Measurements from ENCODE around the gene EDEM2. TPM values are rescaled to one million over a fixed set of nuclear protein-coding genes. Genes with fewer than 3 reads are reported as not detected.
A peak's percentile ranks its signal among the peaks of the same experiment; 100 is the strongest.
"Not testable (repeated sequence)": the region's sequence is repeated elsewhere in the genome, so short reads cannot be mapped to it uniquely, and the experiment has no call there.

EDEM2 gene
- total RNA-seq, 1 experiment from 2014 or later = 22.7 TPM

DNA sequence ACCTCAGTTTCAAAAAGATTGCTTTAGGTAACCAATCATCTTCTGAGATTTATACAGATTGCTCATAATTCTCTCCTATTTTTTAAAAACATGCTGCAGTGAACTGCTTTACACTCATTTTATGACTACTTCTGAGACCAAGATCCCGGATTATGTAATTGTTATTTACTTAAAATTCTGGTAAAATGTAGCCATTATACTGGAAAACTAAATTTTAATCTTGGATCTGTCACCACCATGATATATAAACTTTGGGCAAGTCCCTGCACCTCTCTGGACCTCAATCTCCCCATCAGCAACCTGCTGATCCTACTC is 24.3 kb upstream of the EDEM2 start:
- no peak for DNase-seq (ENCODE audit: low read depth)

- DNase-seq (ENCODE audit: low read depth) = not testable (repeated sequence)
Observed at GRCh38 chr20:35168701-35169409, 21.7 kb upstream of the EDEM2 start.

GRCh38 chr20:35167787-35168186 is 20.7 kb upstream of the EDEM2 start:
- DNase-seq (ENCODE audit: low read depth) = no peak

DNA sequence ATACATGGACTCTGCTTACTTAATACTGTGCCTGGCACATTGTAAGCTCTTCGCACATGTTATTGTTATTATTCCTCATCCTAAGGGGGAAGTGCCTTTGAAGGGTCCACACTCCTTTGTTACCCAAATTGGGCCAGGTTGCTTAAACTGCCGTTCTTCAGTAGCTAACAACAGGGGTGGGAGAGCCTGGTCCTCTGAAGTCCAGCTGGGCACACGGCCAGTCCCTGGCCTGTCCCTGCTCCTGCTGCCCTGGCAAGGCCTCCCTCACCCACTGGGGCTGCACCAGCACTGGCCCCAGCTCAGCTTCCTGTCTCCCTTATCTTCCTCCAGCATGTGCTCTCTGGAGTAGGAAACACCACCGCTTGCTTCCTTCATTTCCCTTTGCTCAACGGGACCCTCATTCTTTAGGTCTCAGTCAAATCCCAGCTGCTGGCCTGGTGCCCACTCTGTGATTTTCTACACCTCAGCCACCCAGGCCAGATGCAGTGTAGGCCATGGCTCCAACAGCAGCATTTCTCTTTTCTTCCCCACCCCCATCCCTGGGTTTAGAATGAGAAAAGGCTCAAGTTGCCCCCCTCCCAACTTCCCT is 19.2 kb upstream of the EDEM2 start:
- no peak for DNase-seq (ENCODE audit: low read depth)

- DNase-seq (ENCODE audit: low read depth) = no peak
Observed at GRCh38 chr20:35165221-35166185, 18.4 kb upstream of the EDEM2 start.

- DNase-seq (ENCODE audit: low read depth) = not testable (repeated sequence)
Observed at GRCh38 chr20:35164531-35164930, 17.4 kb upstream of the EDEM2 start.

GRCh38 chr20:35160341-35160740 is 13.2 kb upstream of the EDEM2 start:
- DNase-seq (ENCODE audit: low read depth) = not testable (repeated sequence)

- DNase-seq (ENCODE audit: low read depth) = no peak
Observed at GRCh38 chr20:35156978-35157377, 9.8 kb upstream of the EDEM2 start.

- DNase-seq (ENCODE audit: low read depth) = no peak
Observed at GRCh38 chr20:35155936-35156335, 8.8 kb upstream of the EDEM2 start.

DNA sequence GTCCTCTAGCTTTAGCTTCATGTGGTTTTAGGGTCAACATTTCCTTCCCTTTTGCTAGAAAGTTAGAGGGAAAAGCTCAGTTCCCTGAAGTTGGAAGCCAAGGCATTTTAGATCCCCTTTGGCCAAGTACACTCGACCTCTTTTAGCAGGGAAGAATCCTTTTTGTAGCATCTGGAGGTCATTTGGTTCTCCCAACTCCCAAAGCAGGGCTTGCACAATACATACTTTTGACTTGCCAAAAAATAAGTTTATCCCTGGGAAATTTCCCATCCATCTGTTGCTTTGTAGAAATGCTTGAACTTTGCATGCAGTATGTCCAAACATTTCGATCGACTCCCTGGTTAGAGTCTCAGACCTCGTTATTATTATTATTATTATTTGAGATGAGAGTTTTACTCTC is 4.6 kb upstream of the EDEM2 start:
- no peak for DNase-seq (ENCODE audit: low read depth)

DNA sequence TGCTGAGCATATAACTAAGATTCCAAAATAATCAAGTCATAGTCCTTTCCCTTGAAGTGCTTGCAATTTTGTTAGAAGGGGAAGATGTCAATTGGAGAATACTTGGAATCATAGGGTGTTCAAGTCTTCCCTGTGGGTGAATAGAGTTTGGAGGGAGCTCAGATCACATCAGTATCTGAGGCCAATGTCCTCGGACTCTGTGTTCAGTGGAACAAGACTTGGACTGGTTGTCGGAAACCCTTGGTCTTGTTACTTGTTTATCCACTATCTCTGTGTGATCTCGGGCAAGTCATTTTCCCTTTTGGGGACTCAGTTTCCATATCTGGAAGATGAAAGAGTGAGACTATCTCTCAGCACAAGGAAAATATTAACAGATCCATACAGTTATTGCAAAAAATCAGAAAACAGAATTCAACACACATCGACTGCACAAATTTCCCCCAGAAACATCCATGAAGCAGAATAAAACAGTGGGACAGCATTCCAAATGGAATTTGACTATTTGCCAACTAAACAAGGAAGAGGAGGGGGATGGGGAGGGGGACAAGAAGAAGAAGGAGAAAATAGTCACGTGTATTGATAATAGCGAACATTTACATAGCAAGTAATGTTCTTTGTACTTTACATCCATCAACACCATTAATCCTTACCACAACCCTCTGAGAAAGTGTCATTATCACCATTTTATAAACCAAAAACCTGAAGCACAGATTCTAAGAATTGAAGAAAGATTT is 3.9 kb upstream of the EDEM2 start:
- DNase-seq (ENCODE audit: low read depth) = no peak

DNA sequence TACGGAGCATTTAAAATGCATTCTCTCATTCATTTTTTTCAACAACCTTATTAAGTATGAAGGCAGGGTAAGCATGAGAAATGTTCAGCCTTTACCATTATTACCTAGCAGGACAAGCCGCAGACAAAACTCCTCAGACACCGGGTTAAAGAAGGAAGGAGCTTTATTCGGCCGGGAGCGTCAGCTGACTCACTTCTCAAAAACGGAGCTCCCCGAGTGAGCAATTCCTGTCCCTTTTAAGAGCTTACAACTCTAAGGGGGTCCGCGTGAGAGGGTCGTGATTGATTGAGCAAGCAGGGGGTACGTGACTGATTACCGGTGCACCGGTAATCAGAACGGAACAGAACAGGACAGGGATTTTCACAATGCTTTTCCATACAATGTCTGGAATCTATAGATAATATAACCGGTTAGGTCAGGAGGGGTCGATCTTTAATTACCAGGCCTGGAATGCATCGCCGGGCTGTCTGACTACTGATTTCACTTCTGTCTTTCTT is 487 bp upstream of the EDEM2 start:
- peak; percentile 49 for DNase-seq (ENCODE audit: low read depth)

DNA sequence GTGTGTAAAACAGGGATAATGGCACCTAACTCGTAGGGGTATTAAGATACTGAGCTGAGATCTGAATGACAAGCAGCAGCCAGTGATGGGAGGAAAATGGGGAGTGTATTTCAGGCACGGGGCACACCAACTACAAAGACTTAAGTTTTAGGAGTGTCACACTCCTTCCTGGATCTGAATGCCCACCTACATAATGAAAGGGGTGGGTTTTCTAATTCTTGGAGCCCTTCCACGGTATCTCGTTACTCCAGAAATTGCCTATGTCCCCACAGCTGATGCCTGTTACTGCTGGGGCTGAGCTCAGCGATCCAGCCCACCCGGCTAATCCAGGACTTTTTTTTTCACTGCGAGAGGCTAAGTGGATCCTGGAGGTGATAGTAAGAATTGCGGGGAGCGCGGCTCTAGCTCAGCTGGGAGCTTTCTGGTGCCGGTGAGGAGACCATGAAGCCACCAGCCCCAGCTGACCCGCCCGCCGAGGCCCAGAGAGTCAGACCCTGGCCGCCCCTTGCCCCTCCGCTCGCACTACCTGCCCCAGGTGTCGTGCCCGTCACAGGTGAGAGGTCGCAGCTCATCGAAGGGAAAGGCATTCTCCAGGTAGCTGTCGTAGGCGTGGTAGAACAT is 727 bp downstream of the EDEM2 start:
- DNase-seq (ENCODE audit: low read depth) = peak; percentile 23

DNA sequence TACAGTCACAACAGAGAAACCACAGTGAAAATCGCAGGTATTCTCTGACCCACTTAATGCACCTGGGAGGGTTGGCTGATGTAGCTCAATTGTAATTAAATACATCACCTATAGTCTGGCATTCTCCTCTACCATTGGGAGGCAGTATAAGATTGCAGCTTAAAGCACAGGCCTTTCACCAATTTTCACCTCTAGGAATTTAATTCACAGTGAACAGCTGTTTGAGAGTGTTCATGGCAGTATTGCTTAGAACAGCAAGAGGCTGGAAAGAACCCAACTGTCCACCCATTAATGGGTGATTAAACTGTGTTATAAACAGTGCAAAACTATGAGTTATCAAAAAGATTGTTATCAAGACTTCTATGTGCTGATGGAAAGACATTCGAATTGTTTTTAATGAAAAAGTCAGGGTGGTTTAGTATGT is 2.0 kb downstream of the EDEM2 start:
- peak; percentile 16 for DNase-seq (ENCODE audit: low read depth)

DNA sequence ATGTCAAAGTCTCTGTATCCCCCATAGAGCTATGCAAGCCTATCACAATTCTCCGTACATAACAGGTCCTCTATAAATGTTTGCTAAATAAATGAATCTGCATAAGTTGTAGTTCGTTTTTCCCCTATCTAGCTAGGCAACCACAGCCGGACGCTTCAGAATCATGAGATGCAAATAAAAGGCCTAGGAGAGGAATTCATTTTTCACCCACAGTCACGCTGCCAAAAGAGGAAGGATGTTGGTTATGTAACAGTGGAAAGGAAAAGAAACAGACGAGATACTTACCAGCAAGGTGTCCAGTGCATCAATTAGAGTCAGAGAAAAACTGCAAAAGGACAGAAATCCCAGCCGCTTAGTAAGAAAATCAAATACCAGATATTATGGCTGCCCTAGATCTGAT is 2.4 kb downstream of the EDEM2 start:
- no peak for DNase-seq (ENCODE audit: low read depth)

DNA sequence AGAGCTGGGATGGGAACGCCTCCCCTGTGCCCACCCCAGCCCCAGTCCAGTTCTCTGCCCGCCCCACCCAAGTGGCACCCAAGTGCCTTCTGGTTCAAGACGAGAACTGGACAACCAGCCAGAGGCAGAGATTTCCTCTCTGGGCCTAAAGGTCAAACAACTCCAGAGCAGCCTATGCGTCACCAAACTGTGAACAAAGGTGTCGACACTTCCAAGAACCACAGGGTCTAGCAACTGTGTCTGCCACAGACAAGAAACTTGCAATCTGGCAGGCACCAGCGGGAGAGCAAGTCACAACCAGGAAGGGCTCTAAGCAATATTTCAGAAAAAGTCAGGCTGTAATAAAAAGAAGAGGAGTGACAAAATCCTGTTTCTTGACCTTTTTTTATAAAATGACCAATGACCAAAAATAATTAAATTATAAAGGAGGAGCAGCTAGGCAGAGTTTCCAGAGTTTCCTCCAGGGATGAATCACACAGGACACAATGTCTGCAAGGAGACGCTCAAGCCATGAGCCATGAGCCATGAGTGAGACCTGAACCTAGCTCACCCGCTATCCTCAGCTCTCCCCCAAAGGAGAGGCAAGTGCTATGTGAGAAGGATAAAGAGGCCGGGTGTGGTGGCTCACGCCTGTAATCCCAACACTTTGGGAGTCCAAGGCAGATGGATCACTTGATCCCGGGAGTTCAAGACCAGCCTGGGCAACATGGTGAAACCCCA is 11.1 kb downstream of the EDEM2 start:
- peak; percentile 27 for DNase-seq (ENCODE audit: low read depth)

DNA sequence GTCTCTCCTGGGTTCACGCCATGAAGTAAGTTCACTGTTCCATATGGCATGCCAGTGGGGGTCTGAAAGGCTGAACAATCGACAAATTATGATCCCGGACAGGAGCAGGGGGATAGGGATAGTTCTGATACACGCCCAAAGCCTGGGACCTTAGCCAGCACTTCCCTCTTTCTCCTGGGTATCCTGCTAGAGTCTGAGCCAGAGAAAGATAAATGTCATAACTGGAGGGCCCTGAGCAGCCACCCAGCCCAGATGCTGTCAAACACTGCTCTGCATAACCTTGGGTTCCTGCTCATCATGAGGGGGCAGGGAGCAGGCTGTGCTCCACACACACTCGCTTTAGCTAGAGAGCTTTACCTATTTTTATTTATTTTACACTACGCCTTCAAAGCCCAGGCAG is 12.3 kb downstream of the EDEM2 start:
- DNase-seq (ENCODE audit: low read depth) = no peak

DNA sequence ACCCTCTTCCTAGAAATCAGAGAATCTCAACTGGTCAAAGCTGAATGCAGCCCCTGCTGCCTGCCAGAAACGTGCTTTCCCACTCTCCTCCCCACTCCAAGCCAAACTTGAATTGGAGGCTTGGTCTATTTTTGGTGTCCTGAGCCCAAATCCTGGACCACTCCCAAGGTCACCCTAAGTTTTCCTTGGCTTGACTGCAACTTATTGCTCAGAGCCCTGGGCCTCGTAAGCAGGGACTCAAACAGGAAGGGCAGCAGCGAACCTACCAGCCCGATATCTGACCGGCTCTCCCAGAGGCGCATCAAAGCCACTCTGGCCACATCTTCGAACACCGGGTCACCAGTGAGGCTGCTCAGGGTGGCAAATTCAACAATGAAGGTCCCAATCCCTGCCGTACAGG is 12.7 kb downstream of the EDEM2 start:
- no peak for DNase-seq (ENCODE audit: low read depth)

- no peak for DNase-seq (ENCODE audit: low read depth)
Observed at GRCh38 chr20:35133735-35134134, 13.4 kb downstream of the EDEM2 start.

DNA sequence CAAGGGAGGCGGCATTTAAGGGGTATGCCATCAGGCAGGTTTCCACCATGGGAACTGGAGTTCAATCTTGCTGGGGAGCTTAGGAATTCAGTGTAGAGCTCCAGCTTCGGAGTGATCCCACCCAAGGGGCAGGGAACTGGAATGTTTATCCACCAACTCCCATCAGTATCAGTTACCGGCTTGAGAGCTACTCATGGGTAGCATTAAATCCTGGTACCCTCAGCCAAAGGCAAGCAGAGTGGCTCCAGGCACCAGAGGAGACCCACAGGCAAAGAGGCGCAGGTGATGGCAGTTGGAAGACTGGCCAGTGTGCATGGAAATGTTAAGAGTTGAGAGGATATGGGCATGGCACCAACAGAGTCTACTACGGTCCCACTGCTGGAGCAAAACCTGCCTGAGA is 14.1 kb downstream of the EDEM2 start:
- no peak for DNase-seq (ENCODE audit: low read depth)

GRCh38 chr20:35131934-35132333 is 15.2 kb downstream of the EDEM2 start:
- no peak for DNase-seq (ENCODE audit: low read depth)

Measured in Daoy (cell line).